ENCODE measurements around the gene SLIT1. TPM values are rescaled to one million over a fixed set of nuclear protein-coding genes. Genes with fewer than 3 reads are reported as not detected.
A peak's percentile ranks its signal among the peaks of the same experiment; 100 is the strongest.

SLIT1 gene
- total and polyA plus RNA-seq, 2 donors (not counting 1 experiment from before 2014, with no cell fraction given): 0.15 to 0.49 TPM

GRCh38 chr10:96986200-96986856 is 199.4 kb downstream of the SLIT1 start:
- no peaks in the 10 kb centered on the region for H3K27me3 ChIP-seq (replicated peaks in 1 of 4; ENCODE audit: control extremely low read depth in 1 of 4, control insufficient read depth in 3 of 4, insufficient read depth in 4 of 4, low read length in 3 of 4)
- Mint-ChIP-seq H3K9me3 (ENCODE audit: insufficient read depth) (no peaks in the 10 kb centered on the region), H3K27ac (no peak overlapping the region), H3K4me1 (peaks cover 20% of the 10 kb centered on the region), H3K4me3 (no peak overlapping the region), H3K27me3 (no peaks in the 10 kb centered on the region)
- peaks cover 15 to 17% of the 10 kb centered on the region in 2 donors for H3K4me1 ChIP-seq (ENCODE audit: control insufficient read depth in 2 of 2, insufficient read depth in 2 of 2, low read length in 2 of 2)
- no peak for DNase-seq
- WGBS (ENCODE audit: insufficient coverage): 89% methylated on average over 6 of the region's 6 CpGs
- H3K4me3 ChIP-seq (ENCODE audit: control extremely low read depth in 1 of 5, extremely low read depth in 1 of 5, insufficient read depth in 1 of 5, low read depth in 2 of 5, low read length in 4 of 5): no peak overlapping the region
- POLR2A ChIA-PET: no interaction called here
- no peak overlapping the region for H3K9ac ChIP-seq (ENCODE audit: low read length)
- TF ChIP-seq CTCF (IDR thresholded peaks at IDR 0.05): no peak
- no peak for TF ChIP-seq EZH2 (IDR thresholded peaks at IDR 0.05; ENCODE audit: borderline replicate concordance, insufficient read depth, low read depth, low read length, poor library complexity, severe bottlenecking)
- no peak overlapping the region for H2AFZ ChIP-seq (ENCODE audit: insufficient read depth, low read depth, low read length, poor library complexity, severe bottlenecking)
- no peaks in the 10 kb centered on the region for H4K20me1 ChIP-seq (ENCODE audit: control insufficient read depth, insufficient read depth, low read length, poor library complexity, severe bottlenecking)
- H3K27ac ChIP-seq (ENCODE audit: low read length in 2 of 2): no peak overlapping the region
- no peak overlapping the region for H3K4me2 ChIP-seq (replicated peaks; ENCODE audit: low read depth, low read length, poor library complexity, severe bottlenecking)
- CTCF ChIA-PET: interaction anchor here (0.8 to 1.3 kb wide), 4 partner anchors 9 to 53 kb away, joined by 3 to 4 read pairs (median 3); no protein-coding TSS in a partner anchor
- peaks cover 9 to 14% of the 10 kb centered on the region in 2 experiments for H3K36me3 ChIP-seq (replicated peaks in 1 of 2; ENCODE audit: control extremely low read depth in 1 of 2, control insufficient read depth in 1 of 2, extremely low read depth in 1 of 2, insufficient read depth in 2 of 2, low read length in 1 of 2)
- no peaks in the 10 kb centered on the region for H3K79me2 ChIP-seq (ENCODE audit: control insufficient read depth, insufficient read depth, low read length)
- no peaks in the 10 kb centered on the region for H3K9me3 ChIP-seq (ENCODE audit: control extremely low read depth in 1 of 3, control insufficient read depth in 2 of 3, insufficient read depth in 1 of 3, low read length in 2 of 3)
- ATAC-seq (ENCODE audit: low read depth): no peak
- intact Hi-C loops (cut with micrococcal nuclease): no loop called here

DNA sequence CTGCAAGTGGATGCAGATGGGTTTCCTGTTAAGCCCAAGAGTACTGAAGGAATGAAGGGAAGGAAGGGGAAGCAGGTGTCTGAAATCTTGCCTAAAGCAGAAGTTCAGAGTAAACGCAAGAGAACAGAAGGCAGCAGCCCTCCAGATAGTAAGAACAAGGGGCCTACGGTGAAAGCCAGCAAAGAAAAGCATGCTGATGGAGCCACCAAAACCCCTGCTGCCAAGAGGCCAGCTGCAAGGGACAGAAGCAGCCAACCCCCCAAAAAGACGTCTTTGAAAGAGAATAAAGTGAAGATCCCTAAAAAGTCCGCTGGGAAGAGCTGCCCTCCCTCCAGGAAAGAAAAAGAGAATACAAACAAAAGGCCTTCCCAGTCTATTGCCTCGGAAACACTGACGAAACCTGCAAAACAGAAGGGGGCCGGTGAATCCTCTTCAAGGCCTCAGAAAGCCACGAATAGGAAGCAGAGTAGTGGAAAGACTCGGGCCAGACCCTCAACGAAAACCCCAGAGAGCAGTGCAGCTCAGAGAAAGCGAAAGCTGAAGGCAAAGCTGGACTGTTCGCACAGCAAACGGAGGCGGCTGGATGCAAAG is 201.1 kb downstream of the SLIT1 start:
- Histone ChIP-seq H3K4me2 (replicated peaks; ENCODE audit: low read depth, low read length, poor library complexity, severe bottlenecking) (peak overlapping the region; percentile 75), H3K27me3 (replicated peaks in 1 of 4; ENCODE audit: control extremely low read depth in 1 of 4, control insufficient read depth in 3 of 4, insufficient read depth in 4 of 4, low read length in 3 of 4) (no peaks in the 10 kb centered on the region), H2AFZ (ENCODE audit: insufficient read depth, low read depth, low read length, poor library complexity, severe bottlenecking) (peak overlapping the region; percentile 48), H3K9ac (ENCODE audit: low read length) (peak overlapping the region; percentile 51), H3K9me3 (ENCODE audit: control extremely low read depth in 1 of 3, control insufficient read depth in 2 of 3, insufficient read depth in 1 of 3, low read length in 2 of 3) (no peaks in the 10 kb centered on the region), H3K79me2 (ENCODE audit: control insufficient read depth, insufficient read depth, low read length) (no peaks in the 10 kb centered on the region), H3K27ac (ENCODE audit: low read length in 2 of 2) (peak overlapping the region; percentile 27 to 71), H3K36me3 (replicated peaks in 1 of 2; ENCODE audit: control extremely low read depth in 1 of 2, control insufficient read depth in 1 of 2, extremely low read depth in 1 of 2, insufficient read depth in 2 of 2, low read length in 1 of 2) (peaks cover 12 to 21% of the 10 kb centered on the region in 2 experiments), H4K20me1 (ENCODE audit: control insufficient read depth, insufficient read depth, low read length, poor library complexity, severe bottlenecking) (no peaks in the 10 kb centered on the region), H3K4me3 (ENCODE audit: control extremely low read depth in 1 of 5, extremely low read depth in 1 of 5, insufficient read depth in 1 of 5, low read depth in 2 of 5, low read length in 4 of 5) (peak overlapping the region; percentile 21 to 55 (median 25)), H3K4me1 (ENCODE audit: control insufficient read depth in 2 of 2, insufficient read depth in 2 of 2, low read length in 2 of 2) (peaks cover 15 to 17% of the 10 kb centered on the region in 2 donors)
- ChIA-PET POLR2A (no interaction called here), CTCF (interaction anchor here (1.2 to 1.5 kb wide), 3 partner anchors 55 to 344 kb away, joined by 3 to 5 read pairs (median 4); no protein-coding TSS in a partner anchor)
- DNase-seq (peak; percentile 22), ATAC-seq (ENCODE audit: low read depth) (peak; percentile 61)
- Mint-ChIP-seq H3K27me3 (no peaks in the 10 kb centered on the region), H3K27ac (peak overlapping the region; percentile 70), H3K9me3 (ENCODE audit: insufficient read depth) (no peaks in the 10 kb centered on the region), H3K4me3 (peak overlapping the region; percentile 82), H3K4me1 (peaks cover 20% of the 10 kb centered on the region)
- WGBS (ENCODE audit: insufficient coverage): 14% methylated on average over 10 of the region's 14 CpGs
- TF ChIP-seq CTCF (IDR thresholded peaks at IDR 0.05): no peak
- TF ChIP-seq EZH2 (IDR thresholded peaks at IDR 0.05; ENCODE audit: borderline replicate concordance, insufficient read depth, low read depth, low read length, poor library complexity, severe bottlenecking): no peak
- intact Hi-C loops (cut with micrococcal nuclease): no loop called here
